Endothelial cell of umbilical vein (primary cell): Measurements from ENCODE around the gene BPTF.

Source experiments
- FOS ChIP-seq: IDR thresholded peaks from 2 replicates; pipeline ENCODE4 v1.6.1; 2011; ENCODE audit warnings: mild to moderate bottlenecking, low read length, moderate library complexity, borderline replicate concordance; ENCODE audit not compliant: insufficient read depth
- POLR2A ChIP-seq: IDR thresholded peaks from 2 replicates; pipeline ENCODE4 v1.6.1; 2012; ENCODE audit warnings: low read depth, mild to moderate bottlenecking, control low read depth, low read length
- TF ChIP-seq, protein P1 (sequence below), 2 donors: IDR thresholded peaks; 1 replicate in 1 of 2; 2 replicates in 1 of 2; pipeline ENCODE4 v1.5.1; 2011; ENCODE audit warnings: low read length in 2 of 2, mild to moderate bottlenecking in 2 of 2, moderate library complexity in 2 of 2, control low read depth in 1 of 2, inconsistent platforms in 1 of 2, low read depth in 1 of 2; ENCODE audit not compliant: insufficient read depth in 1 of 2; ENCODE audit errors: extremely low read depth in 1 of 2

DNA sequence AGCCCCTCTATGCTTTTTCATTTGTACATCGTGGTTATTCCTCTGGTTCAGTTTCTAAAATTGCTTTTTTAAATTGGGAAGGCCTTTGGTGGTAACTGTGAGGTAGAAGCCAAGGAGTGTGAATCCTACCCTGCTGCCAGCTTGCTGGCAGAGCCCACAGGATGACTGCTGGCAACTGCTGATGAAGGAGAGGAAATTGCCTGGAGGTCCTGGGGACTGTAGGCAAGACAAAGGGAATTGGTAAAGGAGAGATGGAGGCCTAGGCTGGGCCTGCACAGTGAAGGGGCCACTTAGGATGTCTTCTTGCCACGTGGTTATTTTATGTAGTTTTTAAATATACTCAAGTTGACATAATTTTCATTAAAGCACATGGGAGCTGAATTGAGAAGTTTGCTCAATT is 155.2 kb downstream of the BPTF start:
- TF ChIP-seq, protein P1, sequence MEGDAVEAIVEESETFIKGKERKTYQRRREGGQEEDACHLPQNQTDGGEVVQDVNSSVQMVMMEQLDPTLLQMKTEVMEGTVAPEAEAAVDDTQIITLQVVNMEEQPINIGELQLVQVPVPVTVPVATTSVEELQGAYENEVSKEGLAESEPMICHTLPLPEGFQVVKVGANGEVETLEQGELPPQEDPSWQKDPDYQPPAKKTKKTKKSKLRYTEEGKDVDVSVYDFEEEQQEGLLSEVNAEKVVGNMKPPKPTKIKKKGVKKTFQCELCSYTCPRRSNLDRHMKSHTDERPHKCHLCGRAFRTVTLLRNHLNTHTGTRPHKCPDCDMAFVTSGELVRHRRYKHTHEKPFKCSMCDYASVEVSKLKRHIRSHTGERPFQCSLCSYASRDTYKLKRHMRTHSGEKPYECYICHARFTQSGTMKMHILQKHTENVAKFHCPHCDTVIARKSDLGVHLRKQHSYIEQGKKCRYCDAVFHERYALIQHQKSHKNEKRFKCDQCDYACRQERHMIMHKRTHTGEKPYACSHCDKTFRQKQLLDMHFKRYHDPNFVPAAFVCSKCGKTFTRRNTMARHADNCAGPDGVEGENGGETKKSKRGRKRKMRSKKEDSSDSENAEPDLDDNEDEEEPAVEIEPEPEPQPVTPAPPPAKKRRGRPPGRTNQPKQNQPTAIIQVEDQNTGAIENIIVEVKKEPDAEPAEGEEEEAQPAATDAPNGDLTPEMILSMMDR (IDR thresholded peaks at IDR 0.05; ENCODE audit: extremely low read depth in 1 of 2, insufficient read depth in 1 of 2, low read depth in 1 of 2, low read length in 2 of 2) = no peak
- no peak for TF ChIP-seq POLR2A
- no peak for TF ChIP-seq FOS
